Skeletal muscle tissue (tissue), 4 donors: ENCODE results near the gene SERPINI1. TPM values are rescaled to one million over a fixed set of nuclear protein-coding genes. Genes with fewer than 3 reads are reported as not detected.

Experiments
- H3K27ac ChIP-seq: one replicate; pipeline ENCODE4 v1.7.0; 2013; ENCODE audit warnings: mild to moderate bottlenecking, low read depth, low read length, inconsistent platforms
- H3K27me3 ChIP-seq, 3 donors: one replicate each; pipeline ENCODE4 v1.7.0; 2013; ENCODE audit warnings: low read length in 3 of 3; ENCODE audit not compliant: control insufficient read depth in 3 of 3, insufficient read depth in 3 of 3
- H3K36me3 ChIP-seq, 3 donors: one replicate each; pipeline ENCODE4 v1.7.0; 2013; ENCODE audit warnings: low read length in 3 of 3; ENCODE audit not compliant: control insufficient read depth in 3 of 3, insufficient read depth in 3 of 3
- H3K4me1 ChIP-seq, 3 donors: one replicate each; pipeline ENCODE4 v1.7.0; 2013; ENCODE audit warnings: low read length in 3 of 3, mild to moderate bottlenecking in 3 of 3; ENCODE audit not compliant: control insufficient read depth in 3 of 3, insufficient read depth in 3 of 3
- H3K4me3 ChIP-seq, 3 donors: one replicate each; pipeline ENCODE4 v1.7.0; 2013; ENCODE audit warnings: low read length in 3 of 3
- H3K9ac ChIP-seq, 3 donors: one replicate each; pipeline ENCODE4 v1.7.0; 2013; ENCODE audit warnings: low read length in 3 of 3, mild to moderate bottlenecking in 3 of 3, moderate library complexity in 2 of 3, low read depth in 1 of 3
- H3K9me3 ChIP-seq, 3 donors: one replicate each; pipeline ENCODE4 v1.7.0; 2013; ENCODE audit warnings: low read length in 3 of 3; ENCODE audit not compliant: control insufficient read depth in 3 of 3
- total RNA-seq: library from RNA; depleted of rRNA; stranded (reverse); fragments of >200 nt; gene quantifications from one replicate; pipeline ENCODE4 v1.2.3, GENCODE V29; 2014
- donor health status: Osteomylitis.

SERPINI1 gene
- total RNA-seq, result 17.7 TPM

- Histone ChIP-seq H3K36me3 (no peaks in the 10 kb centered on the region), H3K4me1 (peaks cover 0 to 30% (median 9%) of the 10 kb centered on the region in 3 donors), H3K27me3 (no peaks in the 10 kb centered on the region), H3K4me3 (peak within 1 kb of the TSS; percentile 93 to 95 (median 95)), H3K27ac (peak within 1 kb of the TSS; percentile 87), H3K9me3 (no peaks in the 10 kb centered on the region), H3K9ac (peak within 1 kb of the TSS; percentile 92 to 94 (median 93))
These were observed at the start of gene SERPINI1 for GRCh38 chr3:167735233-167736138. Gene SERPINI1 (plus strand): TSS chr3:167735721. CDS start chr3:167789129, 53,408 bp downstream.

GRCh38 chr3:167691366-167691765, 44.2 kb upstream of the SERPINI1 start:
- H3K4me3 ChIP-seq, result no peak overlapping the region
- no peaks in the 10 kb centered on the region for H3K4me1 ChIP-seq
- no peak overlapping the region for H3K9ac ChIP-seq
- H3K27me3 ChIP-seq, result no peaks in the 10 kb centered on the region
- no peak overlapping the region for H3K27ac ChIP-seq
- peaks cover 3 to 21% (median 17%) of the 10 kb centered on the region in 3 donors for H3K36me3 ChIP-seq
- H3K9me3 ChIP-seq, result no peaks in the 10 kb centered on the region

- H3K36me3 ChIP-seq, result peaks cover 3 to 13% (median 13%) of the 10 kb centered on the region in 3 donors
- no peaks in the 10 kb centered on the region for H3K4me1 ChIP-seq
- no peaks in the 10 kb centered on the region for H3K9me3 ChIP-seq
- H3K9ac ChIP-seq, result no peak overlapping the region
- H3K27ac ChIP-seq, result no peak overlapping the region
- no peaks in the 10 kb centered on the region for H3K27me3 ChIP-seq
- H3K4me3 ChIP-seq, result no peak overlapping the region
These were observed 41.4 kb upstream of the SERPINI1 start for GRCh38 chr3:167694121-167694520.

- Histone ChIP-seq H3K36me3 (peaks cover 0 to 10% (median 4%) of the 10 kb centered on the region in 3 donors), H3K9me3 (no peaks in the 10 kb centered on the region), H3K27ac (no peak overlapping the region), H3K27me3 (no peaks in the 10 kb centered on the region), H3K4me3 (no peak overlapping the region), H3K4me1 (no peaks in the 10 kb centered on the region), H3K9ac (no peak overlapping the region)
These were observed 35.5 kb upstream of the SERPINI1 start for GRCh38 chr3:167700046-167700445.

GRCh38 chr3:167700926-167701325, 34.6 kb upstream of the SERPINI1 start:
- Histone ChIP-seq H3K4me3 (no peak overlapping the region), H3K27me3 (no peaks in the 10 kb centered on the region), H3K4me1 (no peaks in the 10 kb centered on the region), H3K36me3 (peaks cover 0 to 8% (median 2%) of the 10 kb centered on the region in 3 donors), H3K9ac (no peak overlapping the region), H3K27ac (no peak overlapping the region), H3K9me3 (no peaks in the 10 kb centered on the region)

- no peak overlapping the region for H3K27ac ChIP-seq
- no peaks in the 10 kb centered on the region for H3K9me3 ChIP-seq
- H3K4me1 ChIP-seq, result no peaks in the 10 kb centered on the region
- H3K27me3 ChIP-seq, result no peaks in the 10 kb centered on the region
- no peak overlapping the region for H3K9ac ChIP-seq
- no peak overlapping the region for H3K4me3 ChIP-seq
- peaks cover 8 to 18% (median 8%) of the 10 kb centered on the region in 3 donors for H3K36me3 ChIP-seq
These were observed 29.7 kb upstream of the SERPINI1 start for GRCh38 chr3:167705840-167706239.

- H3K27me3 ChIP-seq, result no peaks in the 10 kb centered on the region
- no peaks in the 10 kb centered on the region for H3K9me3 ChIP-seq
- no peaks in the 10 kb centered on the region for H3K4me1 ChIP-seq
- no peak overlapping the region for H3K4me3 ChIP-seq
- H3K36me3 ChIP-seq, result peaks cover 8 to 10% (median 8%) of the 10 kb centered on the region in 3 donors
- H3K27ac ChIP-seq, result no peak overlapping the region
- H3K9ac ChIP-seq, result no peak overlapping the region
These were observed 25.8 kb upstream of the SERPINI1 start for GRCh38 chr3:167709690-167710089.

GRCh38 chr3:167710552-167710951, 25.0 kb upstream of the SERPINI1 start:
- H3K27me3 ChIP-seq, result no peaks in the 10 kb centered on the region
- H3K27ac ChIP-seq, result no peak overlapping the region
- no peak overlapping the region for H3K4me3 ChIP-seq
- no peak overlapping the region for H3K9ac ChIP-seq
- H3K36me3 ChIP-seq, result peaks cover 8 to 10% (median 8%) of the 10 kb centered on the region in 3 donors
- no peaks in the 10 kb centered on the region for H3K4me1 ChIP-seq
- H3K9me3 ChIP-seq, result no peaks in the 10 kb centered on the region

GRCh38 chr3:167711439-167711838, 24.1 kb upstream of the SERPINI1 start:
- Histone ChIP-seq H3K36me3 (peaks cover 8 to 10% (median 8%) of the 10 kb centered on the region in 3 donors), H3K27me3 (no peaks in the 10 kb centered on the region), H3K9me3 (no peaks in the 10 kb centered on the region), H3K4me1 (no peaks in the 10 kb centered on the region), H3K9ac (no peak overlapping the region), H3K4me3 (no peak overlapping the region), H3K27ac (no peak overlapping the region)

- Histone ChIP-seq H3K27ac (no peak overlapping the region), H3K27me3 (no peaks in the 10 kb centered on the region), H3K9ac (no peak overlapping the region), H3K4me3 (no peak overlapping the region), H3K36me3 (peaks cover 8 to 10% (median 8%) of the 10 kb centered on the region in 3 donors), H3K4me1 (no peaks in the 10 kb centered on the region), H3K9me3 (no peaks in the 10 kb centered on the region)
These were observed 23.1 kb upstream of the SERPINI1 start for GRCh38 chr3:167712445-167712844.
